ENCODE data around the gene CCDC183. TPM values are rescaled to one million over a fixed set of nuclear protein-coding genes. Genes with fewer than 3 reads are reported as not detected.

CCDC183 gene
- total and polyA plus RNA-seq, 10 of the 15 experiments (the other 5 are each of a cell fraction or from before 2014, with no cell fraction given), result 0.04 to 1.2 (median 0.55) TPM; not detected in 5

DNA sequence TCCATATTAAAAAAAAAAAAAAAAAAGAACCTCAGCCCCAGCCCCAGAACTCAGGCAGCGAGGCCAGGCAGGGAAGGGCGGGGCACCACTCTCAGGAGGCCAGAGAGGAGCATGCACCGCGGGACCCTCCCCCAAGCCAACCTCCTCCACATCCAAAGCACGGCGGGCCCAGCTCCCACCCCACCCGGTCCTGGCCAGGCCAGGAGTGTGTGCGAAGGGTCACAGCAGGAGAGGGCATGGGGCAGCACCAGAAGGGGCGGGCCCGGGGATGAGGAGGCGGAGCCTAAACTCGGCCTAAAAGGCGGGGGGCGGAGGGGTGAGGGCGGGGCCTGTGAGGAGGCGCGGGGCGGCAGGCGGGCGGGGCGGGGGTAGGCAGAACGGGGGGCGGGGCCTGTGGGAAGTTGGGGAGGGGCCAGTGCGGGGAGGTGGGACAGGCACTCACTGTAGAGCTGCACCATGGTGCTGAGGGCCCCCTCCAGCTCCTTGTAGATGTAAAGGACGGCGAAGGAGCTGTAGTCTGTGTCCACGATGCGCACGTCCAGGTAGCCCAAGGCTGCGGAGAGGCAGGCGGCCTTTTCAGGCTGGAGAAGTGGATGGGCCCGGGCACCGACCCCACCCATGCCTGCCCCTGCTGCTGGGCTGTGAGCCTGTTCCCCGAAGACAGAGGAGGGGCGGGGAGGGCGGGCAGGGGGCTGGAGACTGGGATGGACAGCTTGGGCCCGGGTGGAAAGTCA lies 33.1 kb upstream of the CCDC183 start:
- Histone ChIP-seq H3K27ac (ENCODE audit: control insufficient read depth, insufficient read depth) (no peak overlapping the region), H3K4me1 (ENCODE audit: control insufficient read depth, insufficient read depth, low read length) (peaks cover 24% of the 10 kb centered on the region), H3K4me2 (ENCODE audit: control insufficient read depth, insufficient read depth) (no peak overlapping the region), H3K36me3 (ENCODE audit: control insufficient read depth in 2 of 2, insufficient read depth in 2 of 2, low read length in 1 of 2) (no peaks in the 10 kb centered on the region), H3K27me3 (replicated peaks in 1 of 2; ENCODE audit: control insufficient read depth in 2 of 2, insufficient read depth in 2 of 2, low read length in 1 of 2) (no peaks in the 10 kb centered on the region; a peak in 1 of 4 replicates), H3K4me3 (no peak overlapping the region), H3K9me3 (replicated peaks; ENCODE audit: control insufficient read depth, insufficient read depth, low read length) (no peaks in the 10 kb centered on the region), H3K9ac (ENCODE audit: control insufficient read depth, insufficient read depth, low read length) (no peak overlapping the region), H4K20me1 (ENCODE audit: control insufficient read depth, insufficient read depth) (no peaks in the 10 kb centered on the region), H3K79me2 (ENCODE audit: control insufficient read depth, insufficient read depth, low read length) (no peaks in the 10 kb centered on the region), H2AFZ (ENCODE audit: control insufficient read depth, low read depth, low read length) (no peak overlapping the region)
- ChIA-PET SMC1A (ENCODE audit: uncharacterized antibody, unreplicated experiment) (no interaction called here), POLR2A (no interaction called here), CTCF (interaction anchor here (0.9 kb wide), 1 partner anchor 287 kb away, joined by 3 read pairs; no protein-coding TSS in a partner anchor), RAD21 (ENCODE audit: unreplicated experiment) (interaction anchor here (1.4 kb wide), 1 partner anchor 21 kb away, joined by 3 read pairs; no protein-coding TSS in a partner anchor)
- in situ Hi-C loops (cut with MboI) (no loop called here), intact Hi-C loops (cut with micrococcal nuclease; ENCODE audit: unreplicated experiment) (no loop called here)
- no peak for DNase-seq (ENCODE audit: low read depth, low spot score)
- BruUV-seq (replicated peaks), result no TSS peak
- WGBS (ENCODE audit: insufficient coverage, insufficient replicate concordance, low lambda C conversion rate, missing lambda C conversion rate), result 45% methylated on average over 19 of the region's 37 CpGs
- peak; percentile 37 for ATAC-seq
- TF ChIP-seq STAT1 (conservative IDR thresholded peaks at IDR 0.05) (no peak), RBBP5 (conservative IDR thresholded peaks at IDR 0.05) (no peak), FOXM1 (IDR thresholded peaks at IDR 0.05; ENCODE audit: low read depth, low read length) (no peak), RAD21 (IDR thresholded peaks at IDR 0.05; ENCODE audit: insufficient read depth, low read depth, low read length) (no peak), NFXL1 (IDR thresholded peaks at IDR 0.05; ENCODE audit: borderline replicate concordance) (no peak), NR2C2 (IDR thresholded peaks at IDR 0.05; ENCODE audit: borderline replicate concordance, control insufficient read depth, insufficient read length, low read depth) (no peak)
- TF ChIP-seq, protein P1, sequence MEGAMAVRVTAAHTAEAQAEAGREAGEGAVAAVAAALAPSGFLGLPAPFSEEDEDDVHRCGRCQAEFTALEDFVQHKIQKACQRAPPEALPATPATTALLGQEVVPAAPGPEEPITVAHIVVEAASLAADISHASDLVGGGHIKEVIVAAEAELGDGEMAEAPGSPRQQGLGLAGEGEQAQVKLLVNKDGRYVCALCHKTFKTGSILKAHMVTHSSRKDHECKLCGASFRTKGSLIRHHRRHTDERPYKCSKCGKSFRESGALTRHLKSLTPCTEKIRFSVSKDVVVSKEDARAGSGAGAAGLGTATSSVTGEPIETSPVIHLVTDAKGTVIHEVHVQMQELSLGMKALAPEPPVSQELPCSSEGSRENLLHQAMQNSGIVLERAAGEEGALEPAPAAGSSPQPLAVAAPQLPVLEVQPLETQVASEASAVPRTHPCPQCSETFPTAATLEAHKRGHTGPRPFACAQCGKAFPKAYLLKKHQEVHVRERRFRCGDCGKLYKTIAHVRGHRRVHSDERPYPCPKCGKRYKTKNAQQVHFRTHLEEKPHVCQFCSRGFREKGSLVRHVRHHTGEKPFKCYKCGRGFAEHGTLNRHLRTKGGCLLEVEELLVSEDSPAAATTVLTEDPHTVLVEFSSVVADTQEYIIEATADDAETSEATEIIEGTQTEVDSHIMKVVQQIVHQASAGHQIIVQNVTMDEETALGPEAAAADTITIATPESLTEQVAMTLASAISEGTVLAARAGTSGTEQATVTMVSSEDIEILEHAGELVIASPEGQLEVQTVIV (IDR thresholded peaks at IDR 0.05; ENCODE audit: borderline replicate concordance, partially characterized antibody), result no peak
- TF ChIP-seq, protein P2, sequence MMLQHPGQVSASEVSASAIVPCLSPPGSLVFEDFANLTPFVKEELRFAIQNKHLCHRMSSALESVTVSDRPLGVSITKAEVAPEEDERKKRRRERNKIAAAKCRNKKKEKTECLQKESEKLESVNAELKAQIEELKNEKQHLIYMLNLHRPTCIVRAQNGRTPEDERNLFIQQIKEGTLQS (IDR thresholded peaks at IDR 0.05; ENCODE audit: borderline replicate concordance, extremely low read depth, low read depth, low read length), result no peak
- FAIRE-seq, result no peak
